HG02759 (cell line): ENCODE results near the gene EPHB2.
"Not testable (repeated sequence)": the region's sequence is repeated elsewhere in the genome, so short reads cannot be mapped to it uniquely, and the experiment has no call there.

Experiments
- ATAC-seq: cut with Tn5 transposase; IDR thresholded peaks from one replicate; pipeline ENCODE4 v1.9.1; 2021; ENCODE audit warnings: mild to moderate bottlenecking, moderate library complexity; ENCODE audit not compliant: unreplicated experiment

EPHB2 gene

GRCh38 chr1:22689505-22689904 lies 21.1 kb upstream of the EPHB2 start:
- no peak for ATAC-seq

GRCh38 chr1:22691031-22691753 lies 19.4 kb upstream of the EPHB2 start:
- ATAC-seq: no peak

DNA sequence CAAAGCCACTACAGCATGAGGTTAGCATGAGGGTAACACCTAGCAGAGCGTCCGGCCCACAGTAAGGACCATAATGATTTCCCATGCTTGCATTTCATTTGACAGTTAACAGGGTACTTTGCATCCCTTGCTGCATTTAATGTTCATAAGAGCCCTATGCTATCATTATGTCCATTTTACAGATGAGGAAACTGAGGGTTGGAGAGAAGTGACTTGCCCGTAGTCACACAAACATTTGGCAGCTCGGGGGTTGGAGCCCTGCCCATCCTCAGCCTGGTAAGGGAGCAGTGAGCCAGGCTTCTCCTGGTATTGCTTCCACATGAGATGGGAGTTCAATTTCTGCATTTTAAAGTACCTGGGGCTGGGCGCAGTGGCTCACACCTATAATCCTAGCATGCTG lies 16.5 kb upstream of the EPHB2 start:
- no peak for ATAC-seq

DNA sequence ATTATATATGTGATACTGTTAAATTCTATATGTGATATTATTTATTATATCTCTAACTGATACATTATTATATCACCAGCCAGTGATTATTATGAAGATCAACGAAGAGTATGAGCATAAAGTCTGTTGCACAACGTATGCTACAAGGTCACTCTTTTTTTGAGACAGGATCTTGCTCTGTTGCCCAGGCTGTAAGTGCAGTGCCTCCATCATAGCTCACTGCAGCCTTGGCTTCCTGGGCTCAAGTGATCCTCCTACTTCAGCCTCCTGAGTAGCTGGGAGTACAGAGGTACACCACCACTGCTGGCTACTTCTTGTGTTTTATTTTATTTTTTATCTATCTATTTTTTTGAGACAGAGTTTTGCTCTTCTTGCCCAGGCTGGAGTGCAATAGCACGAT lies 14.0 kb upstream of the EPHB2 start:
- no peak for ATAC-seq

DNA sequence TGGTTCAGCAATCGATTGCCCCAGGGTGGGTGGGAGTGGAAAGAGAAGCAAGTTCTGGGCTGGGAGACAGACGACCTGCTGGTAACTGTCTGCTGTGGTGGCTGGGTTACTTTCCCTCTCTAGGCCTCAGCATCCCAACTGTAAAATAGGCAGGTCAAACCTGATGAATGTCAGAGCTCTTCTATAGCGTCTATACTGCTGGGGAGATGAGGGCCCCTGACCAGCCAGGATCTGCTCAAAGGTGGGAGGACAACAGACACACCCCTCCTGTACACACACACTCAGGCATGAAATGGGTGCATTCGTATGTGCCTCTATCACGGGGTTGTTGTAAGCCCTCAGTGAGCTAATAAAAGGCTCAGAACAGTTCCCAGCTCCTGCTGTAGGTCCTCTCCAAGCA lies 12.7 kb upstream of the EPHB2 start:
- no peak for ATAC-seq

DNA sequence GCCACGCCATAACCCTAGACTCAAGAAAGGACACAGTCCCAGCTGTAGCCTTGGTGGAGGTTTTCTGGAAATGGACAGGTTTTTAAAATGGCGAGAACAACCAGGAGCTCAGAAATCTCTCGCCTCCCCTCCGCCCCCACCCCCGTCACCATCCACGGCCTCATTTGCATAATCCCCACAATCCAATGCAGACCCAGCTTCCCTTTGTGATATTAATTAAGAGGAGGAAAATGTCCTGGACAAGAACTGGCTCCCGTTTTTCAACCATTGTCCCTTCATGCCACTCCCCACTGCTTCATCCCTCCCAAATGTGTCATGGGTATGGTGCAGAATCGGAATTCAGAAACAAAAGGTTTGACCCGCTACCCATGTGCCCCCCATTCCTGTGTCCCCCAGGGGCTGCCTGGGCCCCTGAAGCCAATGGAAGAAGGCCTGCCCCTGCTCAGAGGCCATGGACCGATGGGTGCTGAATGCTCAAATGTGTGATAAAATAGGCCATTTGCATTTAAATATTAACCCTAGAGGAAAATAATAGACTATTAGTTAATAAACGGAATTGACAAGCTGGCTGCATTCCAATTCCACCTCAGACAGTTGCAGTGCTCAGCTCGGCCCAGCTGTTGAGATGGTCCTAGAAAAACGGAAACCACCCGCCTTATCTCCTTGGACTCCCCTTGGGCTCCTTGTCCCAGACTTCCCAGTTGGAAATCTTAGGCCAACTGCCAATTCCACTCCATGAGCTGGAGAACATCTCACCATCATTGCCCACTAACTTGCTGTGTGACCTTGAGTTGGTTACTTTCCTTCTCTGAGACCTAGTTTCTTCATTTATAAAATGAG lies 10.7 kb upstream of the EPHB2 start:
- no peak for ATAC-seq

- ATAC-seq: no peak
Observed at GRCh38 chr1:22702296-22703085, 8.1 kb upstream of the EPHB2 start.

DNA sequence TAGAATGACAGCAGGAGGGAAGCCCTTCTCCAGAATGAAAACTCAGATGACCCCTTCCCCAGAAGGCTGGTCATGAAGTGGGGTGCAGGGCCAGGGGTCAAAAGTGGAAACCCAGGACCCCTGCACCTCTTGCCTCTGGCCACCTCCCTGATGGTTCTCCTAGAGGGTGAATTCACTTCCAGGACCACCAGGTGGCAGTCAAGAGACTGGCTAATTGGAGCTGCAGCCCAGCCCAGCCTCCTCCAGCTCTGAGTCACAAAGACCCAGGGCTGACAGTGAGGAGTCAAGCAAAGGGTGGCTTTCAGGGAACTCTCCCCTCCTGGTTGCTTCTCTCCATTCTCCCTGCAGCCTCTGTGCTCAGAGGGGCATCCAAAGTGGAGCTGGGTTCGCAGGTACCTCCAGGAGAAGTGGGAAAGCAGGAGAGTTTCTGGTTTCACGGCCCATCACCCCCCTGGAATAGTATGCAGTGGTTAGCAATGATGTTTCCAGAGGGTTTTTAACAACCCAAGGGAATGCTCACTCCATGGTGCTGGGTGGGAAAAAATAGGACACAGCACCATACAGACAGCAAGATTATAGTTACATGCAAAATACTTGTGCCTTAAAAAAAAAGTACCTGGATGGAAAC lies 6.1 kb upstream of the EPHB2 start:
- peak; percentile 47 for ATAC-seq

DNA sequence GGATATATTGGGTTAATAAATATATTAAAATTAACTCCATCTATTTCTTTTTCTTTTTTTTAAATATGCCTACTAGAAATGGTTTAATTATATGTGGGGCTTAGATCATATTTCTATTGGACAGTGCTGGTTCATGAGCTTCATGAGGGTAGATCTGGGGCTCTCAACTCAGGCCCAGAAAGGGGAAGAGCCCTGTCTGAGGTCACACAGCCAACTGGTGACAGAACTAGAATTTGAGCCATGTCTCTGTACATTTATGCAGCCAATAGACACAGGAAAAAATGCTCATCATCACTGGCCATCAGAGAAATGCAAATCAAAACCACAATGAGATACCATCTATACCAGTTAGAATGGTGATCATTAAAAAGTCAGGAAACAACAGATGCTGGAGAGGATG lies 5.1 kb upstream of the EPHB2 start:
- ATAC-seq: no peak

DNA sequence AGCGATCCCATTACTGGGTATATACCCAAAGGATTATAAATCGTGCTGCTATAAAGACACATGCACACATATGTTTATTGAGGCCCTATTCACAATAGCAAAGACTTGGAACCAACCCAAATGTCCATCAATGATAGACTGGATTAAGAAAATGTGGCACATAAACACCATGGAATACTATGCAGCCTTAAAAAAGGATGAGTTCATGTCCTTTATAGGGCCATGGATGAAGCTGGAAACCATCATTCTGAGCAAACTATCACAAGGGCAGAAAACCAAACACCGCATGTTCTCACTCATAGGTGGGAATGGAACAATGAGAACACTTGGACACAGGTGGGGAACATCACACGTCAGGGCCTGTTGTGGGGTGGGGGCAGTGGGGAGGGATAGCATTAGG lies 4.5 kb upstream of the EPHB2 start:
- ATAC-seq: not testable (repeated sequence)

DNA sequence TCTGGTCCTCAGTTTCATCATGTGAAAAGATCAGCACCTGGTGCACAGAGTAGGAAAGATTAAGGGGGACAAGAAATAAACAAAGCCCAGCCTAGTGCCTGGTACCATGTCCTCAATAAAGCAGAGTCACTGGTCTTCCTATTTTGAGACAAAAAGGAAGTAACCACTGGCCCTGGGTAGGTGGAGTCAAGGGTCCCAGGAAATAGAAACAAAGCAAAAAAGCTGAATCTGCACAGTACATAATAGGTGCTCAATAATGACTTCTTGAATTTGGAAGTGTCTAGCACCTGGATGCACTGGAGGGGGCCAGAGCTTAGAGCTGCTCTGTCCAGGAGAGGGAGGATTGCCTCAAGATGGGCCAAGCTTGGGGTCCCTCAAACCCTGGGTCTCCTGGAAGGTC lies 1.9 kb upstream of the EPHB2 start:
- ATAC-seq: no peak

DNA sequence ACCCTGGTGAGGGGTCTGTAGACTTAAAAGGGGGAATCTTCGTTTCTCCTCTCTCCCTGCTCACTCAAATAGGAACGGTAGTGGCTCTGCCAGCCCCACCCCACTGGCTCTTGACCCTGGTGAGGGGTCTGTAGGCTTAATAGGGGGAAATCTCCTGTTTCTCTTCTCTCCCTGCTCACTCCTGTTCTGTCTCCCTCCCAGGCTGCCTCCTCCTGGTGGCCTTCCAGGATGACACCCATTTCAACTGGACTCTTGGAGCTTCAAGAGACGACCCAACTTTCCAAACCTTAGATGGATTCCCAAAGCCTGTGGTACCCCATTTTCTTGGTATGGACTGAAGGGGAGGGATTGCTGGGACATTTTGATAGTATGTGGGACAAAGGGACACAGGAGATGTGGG lies 1.4 kb upstream of the EPHB2 start:
- ATAC-seq: no peak

- ATAC-seq: no peak
Observed at GRCh38 chr1:22709891-22710700, 543 bp upstream of the EPHB2 start.

DNA sequence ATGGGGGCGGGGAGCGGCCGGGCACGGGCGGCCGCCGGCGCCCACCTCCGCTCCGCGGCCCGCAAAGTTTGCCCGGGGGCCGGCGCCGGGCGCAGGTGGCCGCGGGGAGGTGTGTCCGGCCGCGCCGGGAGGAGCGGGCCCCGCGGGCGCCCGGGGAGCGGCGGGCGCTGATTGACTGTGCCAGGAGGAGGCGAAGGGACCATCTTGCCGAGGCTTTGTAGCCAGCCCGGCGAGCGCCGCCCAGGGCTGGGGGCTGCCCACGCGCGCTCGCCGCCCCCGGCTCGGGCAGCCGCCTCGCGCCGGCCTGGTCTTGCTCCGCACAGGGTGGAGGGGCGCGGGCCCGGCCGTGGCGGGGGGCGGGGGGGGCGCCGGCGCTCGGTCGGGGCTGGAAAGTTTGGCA lies 432 bp downstream of the EPHB2 start:
- no peak for ATAC-seq

- ATAC-seq: no peak
Observed at GRCh38 chr1:22711591-22712501, 1.2 kb downstream of the EPHB2 start.

DNA sequence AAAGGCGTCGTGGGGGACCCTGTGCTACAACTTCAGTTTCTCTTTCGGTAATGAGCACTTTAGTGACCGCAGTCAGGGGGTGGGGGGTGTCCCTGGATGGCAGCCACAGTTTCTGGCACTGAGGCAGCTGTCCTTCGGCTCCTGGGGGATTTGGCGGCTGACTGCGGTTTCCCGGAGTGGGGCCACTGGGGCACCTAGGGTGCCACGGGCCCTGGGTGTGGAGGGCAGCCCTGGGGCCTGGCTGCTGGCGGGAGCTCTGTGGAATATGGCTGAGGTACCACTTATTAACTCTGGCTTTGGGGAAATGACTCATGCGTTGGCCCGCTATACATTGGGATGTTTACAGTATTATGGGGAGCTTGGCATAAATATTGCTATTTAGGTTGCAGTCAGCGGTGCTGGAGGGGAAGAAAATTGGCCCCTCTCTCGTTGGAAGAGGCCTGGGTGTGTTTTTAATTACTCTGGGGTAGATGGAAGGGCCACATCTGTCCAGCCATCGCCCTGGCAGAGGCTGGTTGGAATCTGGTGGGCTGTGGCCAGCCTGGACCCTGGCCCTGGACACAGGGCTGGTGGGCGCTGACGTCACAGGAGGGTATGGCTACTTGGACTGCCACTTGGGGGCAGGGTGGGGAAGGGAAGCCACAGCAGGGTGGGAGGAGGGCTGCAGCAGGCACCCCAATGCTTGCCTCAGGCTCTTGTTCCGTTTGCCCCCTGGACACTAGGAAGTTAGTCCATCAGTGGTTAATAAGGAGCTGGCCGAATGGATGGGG lies 2.0 kb downstream of the EPHB2 start:
- ATAC-seq: no peak

GRCh38 chr1:22714455-22714854 lies 3.8 kb downstream of the EPHB2 start:
- ATAC-seq: no peak

DNA sequence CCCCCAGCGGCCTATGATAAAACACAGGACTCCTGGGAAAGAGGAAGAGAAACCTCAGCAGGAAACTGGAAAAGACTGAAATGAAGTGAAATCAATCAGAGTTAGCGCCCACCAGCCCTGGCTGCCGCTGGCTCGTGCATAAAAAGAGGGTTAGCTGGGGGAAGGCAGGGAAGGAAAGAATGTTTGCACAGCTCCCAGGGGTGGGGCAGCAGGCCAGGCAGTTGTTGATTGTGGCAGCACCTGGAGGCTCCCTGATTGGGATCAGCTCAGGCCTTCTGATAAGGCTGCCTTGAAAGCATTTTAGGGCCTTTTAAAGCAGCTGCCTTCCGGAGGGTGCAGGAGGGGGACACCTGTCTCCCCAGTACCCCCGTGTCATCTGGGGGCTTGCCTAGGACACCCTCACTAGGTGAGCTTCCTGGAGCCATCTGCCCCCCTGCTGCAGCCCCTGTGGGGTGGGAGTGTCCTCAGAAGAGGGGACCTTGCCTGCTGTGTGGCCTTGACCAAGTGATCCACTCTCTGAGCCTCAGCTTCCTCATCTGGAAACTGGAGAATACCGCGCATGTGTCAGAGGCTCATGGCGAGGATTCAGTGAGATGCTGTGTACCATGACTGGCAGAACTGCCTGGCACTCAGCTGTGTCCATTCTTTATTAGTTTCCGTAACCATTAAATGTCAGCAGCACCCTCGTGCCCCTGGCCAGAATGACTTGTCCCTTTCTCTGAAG lies 6.6 kb downstream of the EPHB2 start:
- no peak for ATAC-seq
